GM12878 (cell line): ENCODE results near the gene KIF17. TPM values are rescaled to one million over a fixed set of nuclear protein-coding genes. Genes with fewer than 3 reads are reported as not detected.

Experiments used
- ATAC-seq: fragments of 200-7000 bp; cut with Tn5 transposase; 3 replicates; pipeline ENCODE4 v1.9.1; 2020; ENCODE audit warnings: mild to moderate bottlenecking, moderate library complexity
- BruUV-seq: library from RNA; stranded (reverse); fragments of 400-500 nt; replicated peaks from 2 replicates; lab custom pipeline; 2021; lab: Mats Ljungman, UMichigan
- CTCF ChIA-PET: fragments of 300-600 bp; sonication (Branson Sonifier 250); formaldehyde crosslinking; extraction: SDS; loops from one replicate; lab custom pipeline; 2021; ENCODE audit warnings: inconsistent platforms; lab: Yijun Ruan, JAX
- POLR2A ChIA-PET: fragments of 350-600 bp; formaldehyde crosslinking; extraction: SDS; loops from one replicate; lab custom pipeline; 2021; ENCODE audit warnings: inconsistent platforms; lab: Charles Lee
- RAD21 ChIA-PET: fragments of 300-600 bp; sonication (Branson Sonifier 250); formaldehyde crosslinking; loops from one replicate; lab custom pipeline; 2023; ENCODE audit warnings: antibody characterized with exemption; ENCODE audit not compliant: unreplicated experiment; lab: Charles Lee
- SMC1A ChIA-PET: fragments of 300-600 bp; sonication (Branson Sonifier 250); formaldehyde crosslinking; loops from one replicate; lab custom pipeline; 2023; ENCODE audit not compliant: unreplicated experiment, uncharacterized antibody; lab: Charles Lee
- DNase-seq: peaks from one replicate; pipeline ENCODE4 v3.0.0-alpha.2; 2011; ENCODE audit warnings: low read depth, low spot score
- FAIRE-seq: peaks from 3 replicates; lab custom pipeline; 2011; peaks lifted over from hg19 to GRCh38; lab: Jason Lieb, UNC
- H2AFZ ChIP-seq: 2 replicates; pipeline ENCODE4 v1.6.0; 2011; ENCODE audit warnings: low read depth, low read length, control low read depth; ENCODE audit not compliant: control insufficient read depth
- H3K27ac ChIP-seq: 2 replicates; pipeline ENCODE4 v1.5.1; 2011; ENCODE audit warnings: control low read depth; ENCODE audit not compliant: control insufficient read depth, insufficient read depth
- H3K27me3 ChIP-seq, 2 experiments: replicated peaks in 1 of 2; 2 replicates each; pipeline versions ENCODE4 v1.6.0 to v1.6.1; 2011; ENCODE audit warnings: low read length in 1 of 2; ENCODE audit not compliant: control insufficient read depth in 2 of 2, insufficient read depth in 2 of 2
- H3K36me3 ChIP-seq, 2 experiments: 2 replicates each; pipeline ENCODE4 v1.5.1; 2011; ENCODE audit warnings: low read length in 1 of 2; ENCODE audit not compliant: control insufficient read depth in 2 of 2, insufficient read depth in 2 of 2
- H3K4me1 ChIP-seq: 2 replicates; pipeline ENCODE4 v1.6.1; 2011; ENCODE audit warnings: mild to moderate bottlenecking, low read length, moderate library complexity, mixed read lengths; ENCODE audit not compliant: control insufficient read depth, insufficient read depth
- H3K4me2 ChIP-seq: 2 replicates; pipeline ENCODE4 v1.6.0; 2011; ENCODE audit warnings: control low read depth; ENCODE audit not compliant: control insufficient read depth, insufficient read depth
- H3K4me3 ChIP-seq: fragments of 200-600 bp; sonication (generic); 2 replicates; pipeline ENCODE4 v1.5.1; 2016
- H3K79me2 ChIP-seq: 2 replicates; pipeline ENCODE4 v1.6.0; 2011; ENCODE audit warnings: low read length; ENCODE audit not compliant: control insufficient read depth, insufficient read depth
- H3K9ac ChIP-seq: 2 replicates; pipeline ENCODE4 v1.8.0; 2011; ENCODE audit warnings: low read length, control low read depth, mixed read lengths; ENCODE audit not compliant: control insufficient read depth, insufficient read depth
- H3K9me3 ChIP-seq: replicated peaks from 3 replicates; pipeline ENCODE4 v1.5.1; 2011; ENCODE audit warnings: mild to moderate bottlenecking, low read length; ENCODE audit not compliant: control insufficient read depth, insufficient read depth
- H4K20me1 ChIP-seq: 2 replicates; pipeline ENCODE4 v1.6.0; 2011; ENCODE audit not compliant: control insufficient read depth, insufficient read depth
- BCL11A ChIP-seq: IDR thresholded peaks from 2 replicates; pipeline ENCODE4 v1.6.1; 2011; ENCODE audit warnings: low read depth, low read length
- CHD1 ChIP-seq: IDR thresholded peaks from 2 replicates; pipeline ENCODE4 v1.6.1; 2012; ENCODE audit warnings: low read depth, low read length, improper control_type of control experiment
- CHD4 ChIP-seq: fragments of 200-600 bp; sonication (generic); IDR thresholded peaks from 2 replicates; pipeline ENCODE4 v1.6.1; 2016; ENCODE audit warnings: mild to moderate bottlenecking
- EED ChIP-seq: sonication (generic); IDR thresholded peaks from 2 replicates; pipeline ENCODE4 v1.6.1; 2016; ENCODE audit warnings: antibody characterized with exemption, low read depth
- FOXM1 ChIP-seq: IDR thresholded peaks from 2 replicates; pipeline ENCODE4 v1.6.1; 2012; ENCODE audit warnings: low read depth, mild to moderate bottlenecking, inconsistent platforms, low read length, moderate library complexity
- LARP7 ChIP-seq: fragments of 450-650 bp; IDR thresholded peaks from 2 replicates; pipeline ENCODE4 v1.6.1; 2017; ENCODE audit warnings: mild to moderate bottlenecking
- MEF2A ChIP-seq: IDR thresholded peaks from 2 replicates; pipeline ENCODE4 v1.6.1; 2011; ENCODE audit warnings: low read depth, mild to moderate bottlenecking, low read length, moderate library complexity; ENCODE audit not compliant: insufficient read depth
- MXI1 ChIP-seq: fragments of 150-350 bp; IDR thresholded peaks from 2 replicates; pipeline ENCODE4 v1.6.1; 2011; ENCODE audit warnings: low read depth, mild to moderate bottlenecking, inconsistent platforms, low read length, improper control_type of control experiment
- PAX5 ChIP-seq: IDR thresholded peaks from 2 replicates; pipeline ENCODE4 v1.6.1; 2011; ENCODE audit warnings: low read depth, low read length, borderline replicate concordance
- SMAD1 ChIP-seq: fragments of 450-650 bp; IDR thresholded peaks from 2 replicates; pipeline ENCODE4 v1.6.1; 2018; ENCODE audit warnings: mild to moderate bottlenecking, low read depth; ENCODE audit not compliant: partially characterized antibody
- STAT1 ChIP-seq: fragments of 450-650 bp; conservative IDR thresholded peaks from 2 replicates; pipeline ENCODE4 v1.6.1; 2014; ENCODE audit warnings: antibody characterized with exemption, mild to moderate bottlenecking
- ZBED1 ChIP-seq: IDR thresholded peaks from 2 replicates; pipeline ENCODE4 v1.6.1; 2016; ENCODE audit warnings: borderline replicate concordance
- WGBS: methylation state at CpG from one replicate; pipeline ENCODE4 v1.1.6; 2016; ENCODE audit warnings: low lambda C conversion rate; ENCODE audit not compliant: insufficient replicate concordance, insufficient coverage; ENCODE audit errors: missing lambda C conversion rate; 5-methylcytosine and 5-hydroxymethylcytosine counted together
- in situ Hi-C: fragments of 300-500 bp; cut with MboI; formaldehyde crosslinking; loops from 9 replicates; pipeline ENCODE4 v1.14.3; 2018; ENCODE audit warnings: mixed read lengths
- intact Hi-C: fragments of 100-400 bp; cut with micrococcal nuclease; formaldehyde crosslinking; loops from one replicate; pipeline ENCODE4 v1.14.2; 2022; ENCODE audit not compliant: unreplicated experiment
- polyA plus RNA-seq, 11 experiments: library from polyadenylated mRNA; depleted of rRNA in 4 of 11; unstranded in 6 of 11; stranded (reverse) in 5 of 11; fragments of >200 nt; fragmentation: Nextera tagmentation in 4 of 11; fragmentation: Illumina TruSeq in 1 of 11; extraction: Ambion mirVana in 4 of 11; extraction: Trizol in 1 of 11; gene quantifications; 1 replicate in 1 of 11; 2 replicates in 10 of 11; pipeline versions ENCODE4 v1.2.1 to v1.2.3, GENCODE V29; 2011 to 2016; ENCODE audit warnings: inconsistent platforms in 2 of 11, missing spikeins in 2 of 11, low read depth in 1 of 11
- total RNA-seq, 4 experiments: library from RNA; depleted of rRNA in 3 of 4; stranded (reverse); fragments of >200 nt in 3 of 4; fragmentation: Illumina TruSeq in 1 of 4; extraction: Trizol in 1 of 4; gene quantifications; 2 replicates each; pipeline versions ENCODE4 v1.2.1 to v1.2.3, GENCODE V29; 2013 to 2021
- TF ChIP-seq, protein P1 (sequence below): fragments of 150-350 bp; IDR thresholded peaks from 2 replicates; pipeline ENCODE4 v1.6.1; 2016; ENCODE audit warnings: low read depth, low read length
- TF ChIP-seq, protein P2 (sequence below): fragments of 450-650 bp; IDR thresholded peaks from 2 replicates; pipeline ENCODE4 v1.6.1; 2018; ENCODE audit warnings: mild to moderate bottlenecking, low read depth, moderate library complexity; ENCODE audit not compliant: partially characterized antibody
- TF ChIP-seq, protein P3 (sequence below): IDR thresholded peaks from 2 replicates; pipeline ENCODE4 v1.6.1; 2011; ENCODE audit warnings: borderline replicate concordance, low read depth, mild to moderate bottlenecking, moderate library complexity, mixed read lengths, low read length; ENCODE audit not compliant: insufficient read depth; ENCODE audit errors: extremely low read length

The KIF17 gene
- total and polyA plus RNA-seq, 10 of the 15 experiments (the other 5 are each of a cell fraction or from before 2014, with no cell fraction given), result 0.01 to 0.10 (median 0.03) TPM; not detected in 7

DNA sequence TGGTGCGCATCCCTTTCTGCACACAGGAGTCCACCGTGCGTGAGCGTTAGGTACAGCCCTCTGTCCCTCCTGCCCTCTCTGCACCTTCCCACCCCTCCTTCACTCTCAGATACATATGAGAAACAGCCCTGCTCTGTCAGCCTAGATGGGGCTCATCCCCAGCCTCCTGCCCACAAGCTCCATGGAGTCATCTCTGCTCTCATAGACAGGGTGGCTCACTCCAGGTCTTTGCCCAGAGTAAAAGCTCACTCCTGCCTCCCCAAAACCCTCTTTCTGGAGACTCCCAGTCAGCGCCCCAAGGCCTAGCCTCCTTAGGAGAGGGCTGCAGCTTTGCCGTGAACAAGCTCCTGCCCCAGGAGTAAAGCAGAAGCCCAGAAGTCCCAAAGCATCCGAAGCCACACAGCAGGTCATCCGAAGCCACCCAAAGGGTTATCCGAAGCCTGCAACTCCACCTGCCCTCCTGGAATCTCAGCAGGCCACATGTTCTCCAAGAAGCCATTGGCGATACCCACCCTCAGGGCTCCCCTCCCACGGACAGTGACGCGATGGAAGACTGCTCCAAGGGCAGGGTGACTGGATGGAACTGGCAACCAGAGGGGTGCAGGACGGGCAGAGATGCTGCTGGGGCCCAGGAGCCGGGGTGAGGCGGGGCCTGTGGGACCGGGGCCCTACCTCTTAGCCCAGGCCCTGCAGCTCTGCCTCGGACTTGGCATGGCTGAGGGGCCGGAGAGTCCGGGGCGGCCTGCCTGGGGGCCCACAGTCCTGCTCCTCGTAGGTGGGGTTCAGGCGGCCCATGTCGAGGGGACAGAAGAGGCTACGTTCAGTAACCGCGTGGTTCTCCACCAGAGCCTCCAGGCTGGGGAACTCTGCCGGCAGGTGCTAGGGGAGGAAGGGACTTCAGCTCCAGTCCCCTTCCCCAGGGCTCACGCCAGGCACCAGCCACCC, 3.6 kb upstream of the KIF17 start:
- no peak for FAIRE-seq
- no peak overlapping the region for H2AFZ ChIP-seq
- ChIA-PET RAD21 (interaction anchor here (0.8 kb wide), 1 partner anchor 11 kb away, joined by 3 read pairs; the partner anchor contains the start of gene SH2D5), POLR2A (interaction anchor here (0.5 kb wide), 1 partner anchor 438 kb away, joined by 3 read pairs; no protein-coding TSS in a partner anchor), SMC1A (no interaction called here)
- H3K27ac ChIP-seq, result no peak overlapping the region
- no peak for DNase-seq
- H3K4me1 ChIP-seq, result no peaks in the 10 kb centered on the region
- H3K9me3 ChIP-seq, result no peaks in the 10 kb centered on the region; the same call in 2 of the 3 replicates
- H3K36me3 ChIP-seq, result no peaks in the 10 kb centered on the region
- in situ Hi-C loops, result no loop called here
- intact Hi-C loops, result no loop called here
- H3K79me2 ChIP-seq, result no peaks in the 10 kb centered on the region
- TF ChIP-seq MXI1 (no peak), LARP7 (no peak), ZBED1 (no peak), EED (no peak), BCL11A (no peak), SMAD1 (no peak), CHD4 (no peak), CHD1 (no peak), STAT1 (no peak), FOXM1 (no peak), PAX5 (no peak), MEF2A (no peak)
- TF ChIP-seq, protein P1, sequence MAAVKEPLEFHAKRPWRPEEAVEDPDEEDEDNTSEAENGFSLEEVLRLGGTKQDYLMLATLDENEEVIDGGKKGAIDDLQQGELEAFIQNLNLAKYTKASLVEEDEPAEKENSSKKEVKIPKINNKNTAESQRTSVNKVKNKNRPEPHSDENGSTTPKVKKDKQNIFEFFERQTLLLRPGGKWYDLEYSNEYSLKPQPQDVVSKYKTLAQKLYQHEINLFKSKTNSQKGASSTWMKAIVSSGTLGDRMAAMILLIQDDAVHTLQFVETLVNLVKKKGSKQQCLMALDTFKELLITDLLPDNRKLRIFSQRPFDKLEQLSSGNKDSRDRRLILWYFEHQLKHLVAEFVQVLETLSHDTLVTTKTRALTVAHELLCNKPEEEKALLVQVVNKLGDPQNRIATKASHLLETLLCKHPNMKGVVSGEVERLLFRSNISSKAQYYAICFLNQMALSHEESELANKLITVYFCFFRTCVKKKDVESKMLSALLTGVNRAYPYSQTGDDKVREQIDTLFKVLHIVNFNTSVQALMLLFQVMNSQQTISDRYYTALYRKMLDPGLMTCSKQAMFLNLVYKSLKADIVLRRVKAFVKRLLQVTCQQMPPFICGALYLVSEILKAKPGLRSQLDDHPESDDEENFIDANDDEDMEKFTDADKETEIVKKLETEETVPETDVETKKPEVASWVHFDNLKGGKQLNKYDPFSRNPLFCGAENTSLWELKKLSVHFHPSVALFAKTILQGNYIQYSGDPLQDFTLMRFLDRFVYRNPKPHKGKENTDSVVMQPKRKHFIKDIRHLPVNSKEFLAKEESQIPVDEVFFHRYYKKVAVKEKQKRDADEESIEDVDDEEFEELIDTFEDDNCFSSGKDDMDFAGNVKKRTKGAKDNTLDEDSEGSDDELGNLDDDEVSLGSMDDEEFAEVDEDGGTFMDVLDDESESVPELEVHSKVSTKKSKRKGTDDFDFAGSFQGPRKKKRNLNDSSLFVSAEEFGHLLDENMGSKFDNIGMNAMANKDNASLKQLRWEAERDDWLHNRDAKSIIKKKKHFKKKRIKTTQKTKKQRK, result no peak
- TF ChIP-seq, protein P2, sequence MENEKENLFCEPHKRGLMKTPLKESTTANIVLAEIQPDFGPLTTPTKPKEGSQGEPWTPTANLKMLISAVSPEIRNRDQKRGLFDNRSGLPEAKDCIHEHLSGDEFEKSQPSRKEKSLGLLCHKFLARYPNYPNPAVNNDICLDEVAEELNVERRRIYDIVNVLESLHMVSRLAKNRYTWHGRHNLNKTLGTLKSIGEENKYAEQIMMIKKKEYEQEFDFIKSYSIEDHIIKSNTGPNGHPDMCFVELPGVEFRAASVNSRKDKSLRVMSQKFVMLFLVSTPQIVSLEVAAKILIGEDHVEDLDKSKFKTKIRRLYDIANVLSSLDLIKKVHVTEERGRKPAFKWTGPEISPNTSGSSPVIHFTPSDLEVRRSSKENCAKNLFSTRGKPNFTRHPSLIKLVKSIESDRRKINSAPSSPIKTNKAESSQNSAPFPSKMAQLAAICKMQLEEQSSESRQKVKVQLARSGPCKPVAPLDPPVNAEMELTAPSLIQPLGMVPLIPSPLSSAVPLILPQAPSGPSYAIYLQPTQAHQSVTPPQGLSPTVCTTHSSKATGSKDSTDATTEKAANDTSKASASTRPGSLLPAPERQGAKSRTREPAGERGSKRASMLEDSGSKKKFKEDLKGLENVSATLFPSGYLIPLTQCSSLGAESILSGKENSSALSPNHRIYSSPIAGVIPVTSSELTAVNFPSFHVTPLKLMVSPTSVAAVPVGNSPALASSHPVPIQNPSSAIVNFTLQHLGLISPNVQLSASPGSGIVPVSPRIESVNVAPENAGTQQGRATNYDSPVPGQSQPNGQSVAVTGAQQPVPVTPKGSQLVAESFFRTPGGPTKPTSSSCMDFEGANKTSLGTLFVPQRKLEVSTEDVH, result no peak
- TF ChIP-seq, protein P3, sequence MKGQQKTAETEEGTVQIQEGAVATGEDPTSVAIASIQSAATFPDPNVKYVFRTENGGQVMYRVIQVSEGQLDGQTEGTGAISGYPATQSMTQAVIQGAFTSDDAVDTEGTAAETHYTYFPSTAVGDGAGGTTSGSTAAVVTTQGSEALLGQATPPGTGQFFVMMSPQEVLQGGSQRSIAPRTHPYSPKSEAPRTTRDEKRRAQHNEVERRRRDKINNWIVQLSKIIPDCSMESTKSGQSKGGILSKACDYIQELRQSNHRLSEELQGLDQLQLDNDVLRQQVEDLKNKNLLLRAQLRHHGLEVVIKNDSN, result no peak
- TF ChIP-seq, all 136 proteins: peak for 0
- Histone ChIP-seq H4K20me1 (no peaks in the 10 kb centered on the region), H3K4me2 (no peak overlapping the region), H3K27me3 (peaks cover 0 to 5% of the 10 kb centered on the region in 2 experiments; a peak in 1 of 4 replicates), H3K4me3 (no peak overlapping the region), H3K9ac (no peak overlapping the region)
- 53% methylated on average over 26 of the region's 29 CpGs for WGBS
- CTCF ChIA-PET, result no interaction called here
- no TSS peak for BruUV-seq
- no peak for ATAC-seq
